ENCODE data around the gene RSPO4. TPM values are rescaled to one million over a fixed set of nuclear protein-coding genes. Genes with fewer than 3 reads are reported as not detected.
"Not testable (repeated sequence)": the region's sequence is repeated elsewhere in the genome, so short reads cannot be mapped to it uniquely, and the experiment has no call there.

The RSPO4 gene
- total and polyA plus RNA-seq, 9 donors = 0.04 to 0.47 (median 0.19) TPM; not detected in 1

GRCh38 chr20:991850-992249 lies 10.3 kb downstream of the RSPO4 start:
- no peaks in the 10 kb centered on the region for H3K4me1 ChIP-seq (ENCODE audit: control insufficient read depth, insufficient read depth, low read length)
- no peak overlapping the region for H3K27ac ChIP-seq (ENCODE audit: low read length)
- no peaks in the 10 kb centered on the region for H3K9me3 ChIP-seq (replicated peaks; ENCODE audit: control insufficient read depth, low read depth, low read length)
- H3K36me3 ChIP-seq (ENCODE audit: control insufficient read depth, insufficient read depth, low read length) = no peaks in the 10 kb centered on the region
- no peak overlapping the region for H3K4me3 ChIP-seq (ENCODE audit: low read length)
- DNase-seq = no peak
- H3K27me3 ChIP-seq (ENCODE audit: control insufficient read depth, insufficient read depth, low read length) = peaks cover 22% of the 10 kb centered on the region
- 70% methylated on average over 4 of the region's 10 CpGs for WGBS (ENCODE audit: insufficient coverage)

GRCh38 chr20:990293-990959 lies 11.7 kb downstream of the RSPO4 start:
- 58% methylated on average over 5 of the region's 6 CpGs for WGBS (ENCODE audit: insufficient coverage)
- Histone ChIP-seq H3K9me3 (replicated peaks; ENCODE audit: control insufficient read depth, low read depth, low read length) (no peaks in the 10 kb centered on the region), H3K27ac (ENCODE audit: low read length) (no peak overlapping the region), H3K4me1 (ENCODE audit: control insufficient read depth, insufficient read depth, low read length) (no peaks in the 10 kb centered on the region), H3K27me3 (ENCODE audit: control insufficient read depth, insufficient read depth, low read length) (peaks cover 24% of the 10 kb centered on the region), H3K36me3 (ENCODE audit: control insufficient read depth, insufficient read depth, low read length) (no peaks in the 10 kb centered on the region), H3K4me3 (ENCODE audit: low read length) (no peak overlapping the region)
- DNase-seq = no peak

GRCh38 chr20:988272-988671 lies 13.8 kb downstream of the RSPO4 start:
- Histone ChIP-seq H3K27ac (ENCODE audit: low read length) (no peak overlapping the region), H3K4me1 (ENCODE audit: control insufficient read depth, insufficient read depth, low read length) (no peaks in the 10 kb centered on the region), H3K9me3 (replicated peaks; ENCODE audit: control insufficient read depth, low read depth, low read length) (no peaks in the 10 kb centered on the region), H3K27me3 (ENCODE audit: control insufficient read depth, insufficient read depth, low read length) (peaks cover 24% of the 10 kb centered on the region), H3K36me3 (ENCODE audit: control insufficient read depth, insufficient read depth, low read length) (no peaks in the 10 kb centered on the region), H3K4me3 (ENCODE audit: low read length) (no peak overlapping the region)
- 56% methylated on average over 2 of the region's 3 CpGs for WGBS (ENCODE audit: insufficient coverage)
- no peak for DNase-seq

DNA sequence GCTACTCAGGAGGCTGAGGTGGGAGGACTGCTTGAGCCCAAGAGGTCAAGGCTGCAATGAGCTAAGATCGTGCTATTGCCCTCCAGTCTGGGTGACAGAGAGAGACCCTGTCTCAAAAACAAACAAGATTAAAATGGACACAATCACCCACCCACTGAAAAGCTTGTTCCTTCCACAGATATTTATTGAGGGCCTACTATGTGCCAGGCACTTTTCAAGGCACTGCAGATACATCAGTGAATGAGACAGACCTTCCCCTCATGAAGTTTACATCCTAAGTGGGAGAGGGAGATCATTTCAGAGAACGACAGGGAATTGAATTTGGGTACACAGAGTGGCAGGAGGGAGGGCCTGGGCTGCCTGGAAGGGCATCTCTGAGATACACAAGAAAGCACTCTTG lies 14.4 kb downstream of the RSPO4 start:
- Histone ChIP-seq H3K27ac (ENCODE audit: low read length) (no peak overlapping the region), H3K36me3 (ENCODE audit: control insufficient read depth, insufficient read depth, low read length) (no peaks in the 10 kb centered on the region), H3K9me3 (replicated peaks; ENCODE audit: control insufficient read depth, low read depth, low read length) (no peaks in the 10 kb centered on the region), H3K27me3 (ENCODE audit: control insufficient read depth, insufficient read depth, low read length) (peaks cover 21% of the 10 kb centered on the region), H3K4me3 (ENCODE audit: low read length) (no peak overlapping the region), H3K4me1 (ENCODE audit: control insufficient read depth, insufficient read depth, low read length) (no peaks in the 10 kb centered on the region)
- WGBS (ENCODE audit: insufficient coverage) = 42% methylated on average over 1 of the region's 2 CpGs
- DNase-seq = no peak

- no peak for DNase-seq
- WGBS (ENCODE audit: insufficient coverage) = no CpG with 5 or more reads among the region's 4 CpGs
- Histone ChIP-seq H3K27ac (ENCODE audit: low read length) (no peak overlapping the region), H3K4me3 (ENCODE audit: low read length) (no peak overlapping the region), H3K4me1 (ENCODE audit: control insufficient read depth, insufficient read depth, low read length) (no peaks in the 10 kb centered on the region), H3K9me3 (replicated peaks; ENCODE audit: control insufficient read depth, low read depth, low read length) (no peaks in the 10 kb centered on the region), H3K27me3 (ENCODE audit: control insufficient read depth, insufficient read depth, low read length) (peaks cover 21% of the 10 kb centered on the region), H3K36me3 (ENCODE audit: control insufficient read depth, insufficient read depth, low read length) (no peaks in the 10 kb centered on the region)
Measured at GRCh38 chr20:986733-987355, 15.3 kb downstream of the RSPO4 start.

GRCh38 chr20:984994-985393 lies 17.1 kb downstream of the RSPO4 start:
- not testable (repeated sequence) for H3K27ac ChIP-seq (ENCODE audit: low read length); H3K4me1 ChIP-seq (ENCODE audit: control insufficient read depth, insufficient read depth, low read length); H3K9me3 ChIP-seq (replicated peaks; ENCODE audit: control insufficient read depth, low read depth, low read length); DNase-seq; H3K36me3 ChIP-seq (ENCODE audit: control insufficient read depth, insufficient read depth, low read length); H3K4me3 ChIP-seq (ENCODE audit: low read length)
- WGBS (ENCODE audit: insufficient coverage) = no CpG with 5 or more reads among the region's 1 CpG
- H3K27me3 ChIP-seq (ENCODE audit: control insufficient read depth, insufficient read depth, low read length) = peaks cover 17% of the 10 kb centered on the region

- 21% methylated on average over 8 of the region's 9 CpGs for WGBS (ENCODE audit: insufficient coverage)
- Histone ChIP-seq H3K36me3 (ENCODE audit: control insufficient read depth, insufficient read depth, low read length) (no peaks in the 10 kb centered on the region), H3K27me3 (ENCODE audit: control insufficient read depth, insufficient read depth, low read length) (peaks cover 10% of the 10 kb centered on the region), H3K4me1 (ENCODE audit: control insufficient read depth, insufficient read depth, low read length) (no peaks in the 10 kb centered on the region), H3K4me3 (ENCODE audit: low read length) (no peak overlapping the region), H3K27ac (ENCODE audit: low read length) (no peak overlapping the region), H3K9me3 (replicated peaks; ENCODE audit: control insufficient read depth, low read depth, low read length) (no peaks in the 10 kb centered on the region)
- no peak for DNase-seq
Measured at GRCh38 chr20:982754-983153, 19.4 kb downstream of the RSPO4 start.

GRCh38 chr20:977021-977420 lies 25.1 kb downstream of the RSPO4 start:
- 85% methylated on average over 1 of the region's 1 CpG for WGBS (ENCODE audit: insufficient coverage)
- H3K27ac ChIP-seq (ENCODE audit: low read length) = no peak overlapping the region
- no peak overlapping the region for H3K4me3 ChIP-seq (ENCODE audit: low read length)
- peaks cover 3% of the 10 kb centered on the region for H3K27me3 ChIP-seq (ENCODE audit: control insufficient read depth, insufficient read depth, low read length)
- no peaks in the 10 kb centered on the region for H3K9me3 ChIP-seq (replicated peaks; ENCODE audit: control insufficient read depth, low read depth, low read length)
- DNase-seq = no peak
- no peaks in the 10 kb centered on the region for H3K36me3 ChIP-seq (ENCODE audit: control insufficient read depth, insufficient read depth, low read length)
- H3K4me1 ChIP-seq (ENCODE audit: control insufficient read depth, insufficient read depth, low read length) = no peaks in the 10 kb centered on the region

GRCh38 chr20:976033-976432 lies 26.1 kb downstream of the RSPO4 start:
- Histone ChIP-seq H3K27ac (ENCODE audit: low read length) (no peak overlapping the region), H3K4me1 (ENCODE audit: control insufficient read depth, insufficient read depth, low read length) (no peaks in the 10 kb centered on the region), H3K36me3 (ENCODE audit: control insufficient read depth, insufficient read depth, low read length) (no peaks in the 10 kb centered on the region), H3K9me3 (replicated peaks; ENCODE audit: control insufficient read depth, low read depth, low read length) (no peaks in the 10 kb centered on the region), H3K27me3 (ENCODE audit: control insufficient read depth, insufficient read depth, low read length) (no peaks in the 10 kb centered on the region), H3K4me3 (ENCODE audit: low read length) (no peak overlapping the region)
- no peak for DNase-seq
- WGBS (ENCODE audit: insufficient coverage) = 57% methylated on average over 1 of the region's 2 CpGs

- H3K27ac ChIP-seq (ENCODE audit: low read length) = no peak overlapping the region
- no peak overlapping the region for H3K4me3 ChIP-seq (ENCODE audit: low read length)
- no peak for DNase-seq
- no peaks in the 10 kb centered on the region for H3K36me3 ChIP-seq (ENCODE audit: control insufficient read depth, insufficient read depth, low read length)
- 33% methylated on average over 1 of the region's 6 CpGs for WGBS (ENCODE audit: insufficient coverage)
- no peaks in the 10 kb centered on the region for H3K9me3 ChIP-seq (replicated peaks; ENCODE audit: control insufficient read depth, low read depth, low read length)
- H3K4me1 ChIP-seq (ENCODE audit: control insufficient read depth, insufficient read depth, low read length) = no peaks in the 10 kb centered on the region
- no peaks in the 10 kb centered on the region for H3K27me3 ChIP-seq (ENCODE audit: control insufficient read depth, insufficient read depth, low read length)
Measured at GRCh38 chr20:973785-974194, 28.3 kb downstream of the RSPO4 start.

Data from muscle of leg (tissue), 11 donors.